ENCODE measurements around the gene SDHB.
"Not testable (repeated sequence)": the region's sequence is repeated elsewhere in the genome, so short reads cannot be mapped to it uniquely, and the experiment has no call there.

The SDHB gene

GRCh38 chr1:17075470-17076255 is 21.8 kb upstream of the SDHB start:
- no peak for DNase-seq (ENCODE audit: low read depth in 2 of 2, low spot score in 1 of 2)

- no peak for DNase-seq (ENCODE audit: low read depth in 2 of 2, low spot score in 1 of 2)
Measured at GRCh38 chr1:17071794-17072193, 18.0 kb upstream of the SDHB start.

GRCh38 chr1:17070163-17070525 is 16.3 kb upstream of the SDHB start:
- DNase-seq (ENCODE audit: low read depth in 2 of 2, low spot score in 1 of 2): no peak

- no peak for DNase-seq (ENCODE audit: low read depth in 2 of 2, low spot score in 1 of 2)
Measured at GRCh38 chr1:17069452-17070162, 15.8 kb upstream of the SDHB start.

- DNase-seq (ENCODE audit: low read depth in 2 of 2, low spot score in 1 of 2): no peak
Measured at GRCh38 chr1:17068789-17069188, 15.0 kb upstream of the SDHB start.

GRCh38 chr1:17067465-17068240 is 13.8 kb upstream of the SDHB start:
- no peak for DNase-seq (ENCODE audit: low read depth in 2 of 2, low spot score in 1 of 2)

GRCh38 chr1:17067069-17067426 is 13.2 kb upstream of the SDHB start:
- no peak for DNase-seq (ENCODE audit: low read depth in 2 of 2, low spot score in 1 of 2)

- DNase-seq (ENCODE audit: low read depth in 2 of 2, low spot score in 1 of 2): no peak
Measured at GRCh38 chr1:17066361-17067068, 12.7 kb upstream of the SDHB start.

- DNase-seq (ENCODE audit: low read depth in 2 of 2, low spot score in 1 of 2): no peak
Measured at GRCh38 chr1:17065666-17066065, 11.8 kb upstream of the SDHB start.

GRCh38 chr1:17062751-17063150 is 8.9 kb upstream of the SDHB start:
- not testable (repeated sequence) for DNase-seq (ENCODE audit: low read depth in 2 of 2, low spot score in 1 of 2)

- DNase-seq (ENCODE audit: low read depth in 2 of 2, low spot score in 1 of 2): no peak
Measured at GRCh38 chr1:17061892-17062291, 8.1 kb upstream of the SDHB start.

- no peak for DNase-seq (ENCODE audit: low read depth in 2 of 2, low spot score in 1 of 2)
Measured at GRCh38 chr1:17061486-17061885, 7.7 kb upstream of the SDHB start.

GRCh38 chr1:17060306-17060749 is 6.5 kb upstream of the SDHB start:
- no peak for DNase-seq (ENCODE audit: low read depth in 2 of 2, low spot score in 1 of 2)

- DNase-seq (ENCODE audit: low read depth in 2 of 2, low spot score in 1 of 2): no peak
Measured at GRCh38 chr1:17059391-17060305, 5.8 kb upstream of the SDHB start.

- no peak for DNase-seq (ENCODE audit: low read depth in 2 of 2, low spot score in 1 of 2)
Measured at GRCh38 chr1:17056551-17056950, 2.7 kb upstream of the SDHB start.

- no peak for DNase-seq (ENCODE audit: low read depth in 2 of 2, low spot score in 1 of 2)
Measured at GRCh38 chr1:17055801-17056200, 2.0 kb upstream of the SDHB start.

- DNase-seq (ENCODE audit: low read depth in 2 of 2, low spot score in 1 of 2): no peak
Measured at GRCh38 chr1:17053086-17053684, 647 bp downstream of the SDHB start.

GRCh38 chr1:17052641-17053040 is 1.2 kb downstream of the SDHB start:
- DNase-seq (ENCODE audit: low read depth in 2 of 2, low spot score in 1 of 2): no peak

GRCh38 chr1:17052038-17052437 is 1.8 kb downstream of the SDHB start:
- DNase-seq (ENCODE audit: low read depth in 2 of 2, low spot score in 1 of 2): no peak

- DNase-seq (ENCODE audit: low read depth in 2 of 2, low spot score in 1 of 2): no peak
Measured at GRCh38 chr1:17047924-17048323, 5.9 kb downstream of the SDHB start.

All from stimulated activated CD8-positive, alpha-beta memory T cell treated with anti-CD3 and anti-CD28 coated beads, Interleukin-4, amount 100 ng/mL, for 1 hour (primary cell).